Ovary (tissue), 3 donors: Measurements from ENCODE around the gene MAP1S.
"Not testable (repeated sequence)": the region's sequence is repeated elsewhere in the genome, so short reads cannot be mapped to it uniquely, and the experiment has no call there.

Source experiments
- EP300 ChIP-seq: sonication (generic); formaldehyde crosslinking; IDR thresholded peaks from one replicate; pipeline ENCODE4 v1.6.1; 2017; ENCODE audit warnings: antibody characterized with exemption
- POLR2A ChIP-seq: fragments of 450-650 bp; IDR thresholded peaks from one replicate; pipeline ENCODE4 v1.6.1; 2017; ENCODE audit warnings: antibody characterized with exemption, mild to moderate bottlenecking, moderate library complexity
- TF ChIP-seq, protein P1 (sequence below), 3 donors: fragments of 450-650 bp in 2 of 3; fragments of 200-600 bp in 1 of 3; IDR thresholded peaks; one replicate each; pipeline versions ENCODE4 v1.5.1 to v1.8.0; 2016 to 2022; ENCODE audit warnings: antibody characterized with exemption in 3 of 3, mild to moderate bottlenecking in 1 of 3
- donor health status: DM: no; HTN: no; CAD: no.

DNA sequence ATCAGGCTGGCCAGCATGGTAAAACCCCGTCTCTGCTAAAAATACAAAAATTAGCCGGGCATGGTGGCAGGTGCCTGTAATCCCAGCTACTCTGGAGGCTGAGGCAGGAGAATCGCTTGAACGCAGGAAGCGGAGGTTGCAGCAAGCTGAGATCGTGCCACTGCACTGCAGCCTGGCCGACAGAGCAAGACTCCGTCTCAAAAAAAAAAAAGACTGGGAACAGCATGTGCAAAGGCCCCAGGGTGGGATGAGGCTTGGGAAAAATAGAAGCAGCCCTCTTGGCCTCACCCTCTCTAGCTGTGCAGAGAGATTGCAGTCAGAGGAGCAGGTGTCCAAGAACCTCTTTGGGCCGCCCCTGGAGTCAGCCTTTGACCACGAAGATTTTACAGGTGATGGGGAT lies 58.6 kb downstream of the MAP1S start:
- TF ChIP-seq, protein P1, sequence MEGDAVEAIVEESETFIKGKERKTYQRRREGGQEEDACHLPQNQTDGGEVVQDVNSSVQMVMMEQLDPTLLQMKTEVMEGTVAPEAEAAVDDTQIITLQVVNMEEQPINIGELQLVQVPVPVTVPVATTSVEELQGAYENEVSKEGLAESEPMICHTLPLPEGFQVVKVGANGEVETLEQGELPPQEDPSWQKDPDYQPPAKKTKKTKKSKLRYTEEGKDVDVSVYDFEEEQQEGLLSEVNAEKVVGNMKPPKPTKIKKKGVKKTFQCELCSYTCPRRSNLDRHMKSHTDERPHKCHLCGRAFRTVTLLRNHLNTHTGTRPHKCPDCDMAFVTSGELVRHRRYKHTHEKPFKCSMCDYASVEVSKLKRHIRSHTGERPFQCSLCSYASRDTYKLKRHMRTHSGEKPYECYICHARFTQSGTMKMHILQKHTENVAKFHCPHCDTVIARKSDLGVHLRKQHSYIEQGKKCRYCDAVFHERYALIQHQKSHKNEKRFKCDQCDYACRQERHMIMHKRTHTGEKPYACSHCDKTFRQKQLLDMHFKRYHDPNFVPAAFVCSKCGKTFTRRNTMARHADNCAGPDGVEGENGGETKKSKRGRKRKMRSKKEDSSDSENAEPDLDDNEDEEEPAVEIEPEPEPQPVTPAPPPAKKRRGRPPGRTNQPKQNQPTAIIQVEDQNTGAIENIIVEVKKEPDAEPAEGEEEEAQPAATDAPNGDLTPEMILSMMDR (IDR thresholded peaks at IDR 0.05) = not testable (repeated sequence)
- TF ChIP-seq POLR2A, EP300: not testable (repeated sequence)
